ENCODE results near the gene RHOJ. TPM values are rescaled to one million over a fixed set of nuclear protein-coding genes. Genes with fewer than 3 reads are reported as not detected.
"Not testable (repeated sequence)": the region's sequence is repeated elsewhere in the genome, so short reads cannot be mapped to it uniquely, and the experiment has no call there.

Gene RHOJ
- total RNA-seq, 1 donor from 2014 or later: 1.8 TPM

GRCh38 chr14:63295231-63295685, 91.0 kb downstream of the RHOJ start:
- no peak for DNase-seq (ENCODE audit: low spot score)
- ATAC-seq: no peak

- ATAC-seq (no peak), DNase-seq (ENCODE audit: low spot score) (no peak)
Observed at GRCh38 chr14:63296060-63296563, 91.9 kb downstream of the RHOJ start.

- ATAC-seq: no peak
- DNase-seq (ENCODE audit: low spot score): no peak
Observed at GRCh38 chr14:63297372-63298063, 93.3 kb downstream of the RHOJ start.

GRCh38 chr14:63299351-63300110, 95.3 kb downstream of the RHOJ start:
- DNase-seq (ENCODE audit: low spot score) (no peak), ATAC-seq (no peak)

GRCh38 chr14:63300854-63301253, 96.6 kb downstream of the RHOJ start:
- DNase-seq (ENCODE audit: low spot score) (no peak), ATAC-seq (no peak)

GRCh38 chr14:63301891-63302534, 97.8 kb downstream of the RHOJ start:
- DNase-seq (ENCODE audit: low spot score) (no peak), ATAC-seq (no peak)

- ATAC-seq; DNase-seq (ENCODE audit: low spot score): not testable (repeated sequence)
Observed at GRCh38 chr14:63304429-63304828, 100.2 kb downstream of the RHOJ start.

- DNase-seq (ENCODE audit: low spot score) (no peak), ATAC-seq (peak; percentile 45)
Observed at GRCh38 chr14:63308723-63309317, 104.6 kb downstream of the RHOJ start.

GRCh38 chr14:63318835-63319234, 114.6 kb downstream of the RHOJ start, which contains the start of gene GPHB5:
Gene GPHB5 (minus strand): TSS chr14:63318935. CDS start chr14:63317849, 1,086 bp downstream.
- ATAC-seq: no peak
- DNase-seq (ENCODE audit: low spot score): no peak

- ATAC-seq (no peak), DNase-seq (ENCODE audit: low spot score) (no peak)
Observed at GRCh38 chr14:63322472-63322871, 118.2 kb downstream of the RHOJ start.

GRCh38 chr14:63322897-63323573, 118.8 kb downstream of the RHOJ start:
- no peak for ATAC-seq
- DNase-seq (ENCODE audit: low spot score): no peak

GRCh38 chr14:63326840-63327239, 122.6 kb downstream of the RHOJ start:
- no peak for DNase-seq (ENCODE audit: low spot score)
- ATAC-seq: no peak

GRCh38 chr14:63328787-63329737, 124.8 kb downstream of the RHOJ start:
- DNase-seq (ENCODE audit: low spot score) (no peak), ATAC-seq (no peak)

- DNase-seq (ENCODE audit: low spot score) (no peak), ATAC-seq (peak; percentile 31)
Observed at GRCh38 chr14:63342371-63342770, 138.1 kb downstream of the RHOJ start.

Other genes starting within 250 kb of the RHOJ start
- gene KCNH5, start 159.0 kb upstream of the RHOJ start, total RNA-seq: not detected
- not detected for gene GPHB5, start 114.5 kb downstream of the RHOJ start, total RNA-seq